ENCODE results near the gene ASCL5. TPM values are rescaled to one million over a fixed set of nuclear protein-coding genes. Genes with fewer than 3 reads are reported as not detected.

ASCL5 gene
- total RNA-seq, 4 donors from 2014 or later = not detected

DNA sequence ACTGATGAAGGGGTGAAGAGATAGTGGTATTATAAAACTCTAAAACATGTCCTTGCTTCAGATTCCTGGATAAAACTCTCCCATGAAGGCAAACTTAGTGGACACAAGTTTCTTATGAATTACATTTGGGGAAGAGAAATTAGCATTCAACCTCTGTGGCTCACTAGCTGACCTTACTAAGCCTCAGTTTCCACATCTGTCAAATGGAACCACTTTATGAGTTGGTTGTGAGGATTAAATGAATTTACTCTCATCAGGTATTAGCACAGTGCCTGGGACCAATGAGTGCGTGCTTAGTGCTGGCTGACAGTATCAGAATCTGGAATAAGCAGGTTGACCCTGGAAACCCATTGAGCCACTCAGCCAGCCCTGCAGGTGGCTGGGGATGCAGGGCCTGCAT lies 17.3 kb downstream of the ASCL5 start:
- H3K27me3 ChIP-seq = peaks cover 5% of the 10 kb centered on the region
- H3K9me3 ChIP-seq = no peaks in the 10 kb centered on the region
- 100% methylated on average over 1 of the region's 1 CpG; no CpG with 5 or more reads in 1 of the 2 donors for WGBS, 2 donors (ENCODE audit: low coverage in 1 of 2)
- H3K4me3 ChIP-seq = no peak overlapping the region
- no peaks in the 10 kb centered on the region for H3K36me3 ChIP-seq
- ATAC-seq = no peak
- no peak for TF ChIP-seq EP300 (IDR thresholded peaks at IDR 0.05)
- TF ChIP-seq POLR2A (IDR thresholded peaks at IDR 0.05) = no peak
- TF ChIP-seq, protein P1, sequence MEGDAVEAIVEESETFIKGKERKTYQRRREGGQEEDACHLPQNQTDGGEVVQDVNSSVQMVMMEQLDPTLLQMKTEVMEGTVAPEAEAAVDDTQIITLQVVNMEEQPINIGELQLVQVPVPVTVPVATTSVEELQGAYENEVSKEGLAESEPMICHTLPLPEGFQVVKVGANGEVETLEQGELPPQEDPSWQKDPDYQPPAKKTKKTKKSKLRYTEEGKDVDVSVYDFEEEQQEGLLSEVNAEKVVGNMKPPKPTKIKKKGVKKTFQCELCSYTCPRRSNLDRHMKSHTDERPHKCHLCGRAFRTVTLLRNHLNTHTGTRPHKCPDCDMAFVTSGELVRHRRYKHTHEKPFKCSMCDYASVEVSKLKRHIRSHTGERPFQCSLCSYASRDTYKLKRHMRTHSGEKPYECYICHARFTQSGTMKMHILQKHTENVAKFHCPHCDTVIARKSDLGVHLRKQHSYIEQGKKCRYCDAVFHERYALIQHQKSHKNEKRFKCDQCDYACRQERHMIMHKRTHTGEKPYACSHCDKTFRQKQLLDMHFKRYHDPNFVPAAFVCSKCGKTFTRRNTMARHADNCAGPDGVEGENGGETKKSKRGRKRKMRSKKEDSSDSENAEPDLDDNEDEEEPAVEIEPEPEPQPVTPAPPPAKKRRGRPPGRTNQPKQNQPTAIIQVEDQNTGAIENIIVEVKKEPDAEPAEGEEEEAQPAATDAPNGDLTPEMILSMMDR (IDR thresholded peaks at IDR 0.05) = no peak
- no peak for TF ChIP-seq POLR2AphosphoS5 (IDR thresholded peaks at IDR 0.05)
- H3K27ac ChIP-seq = no peak overlapping the region
- H3K4me1 ChIP-seq = peaks cover 0 to 9% (median 0%) of the 10 kb centered on the region in 3 donors

DNA sequence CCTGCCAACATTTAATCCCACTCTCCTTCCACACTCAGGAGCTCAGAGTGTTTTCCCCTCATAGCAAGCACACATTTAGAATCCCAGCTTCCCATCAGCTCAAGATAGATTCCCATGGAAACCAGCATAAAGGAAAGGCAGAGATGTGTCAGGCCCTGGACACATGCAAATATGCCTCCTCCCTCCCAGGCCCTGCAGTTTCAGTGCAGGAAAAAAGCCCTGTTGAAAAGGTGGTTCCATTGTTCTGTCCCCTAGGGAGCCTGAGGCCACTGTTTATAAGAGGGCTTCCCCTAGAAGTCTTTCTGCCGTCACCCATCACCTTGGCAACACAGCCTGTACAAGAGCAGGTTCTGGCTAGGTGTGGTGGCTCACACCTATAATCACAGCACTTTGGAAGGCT lies 18.4 kb downstream of the ASCL5 start:
- ATAC-seq = no peak
- 67% methylated on average over 1 of the region's 1 CpG; no CpG with 5 or more reads in 1 of the 2 donors for WGBS, 2 donors (ENCODE audit: low coverage in 1 of 2)
- Histone ChIP-seq H3K36me3 (no peaks in the 10 kb centered on the region), H3K27me3 (peaks cover 5% of the 10 kb centered on the region), H3K27ac (no peak overlapping the region), H3K4me1 (peaks cover 0 to under 1% (median 0%) of the 10 kb centered on the region in 3 donors), H3K9me3 (no peaks in the 10 kb centered on the region), H3K4me3 (no peak overlapping the region)
- TF ChIP-seq POLR2A (IDR thresholded peaks at IDR 0.05) = no peak

- TF ChIP-seq POLR2A (IDR thresholded peaks at IDR 0.05) (no peak), EP300 (IDR thresholded peaks at IDR 0.05) (no peak)
- TF ChIP-seq, protein P1 (IDR thresholded peaks at IDR 0.05) = no peak
- no peak overlapping the region for H3K27ac ChIP-seq
- H3K4me3 ChIP-seq = no peak overlapping the region
- no peaks in the 10 kb centered on the region for H3K27me3 ChIP-seq
- no peaks in the 10 kb centered on the region for H3K9me3 ChIP-seq
- no CpG with 5 or more reads among the region's 5 CpGs for WGBS, 2 donors (ENCODE audit: low coverage in 1 of 2)
- no peak for ATAC-seq
- no peaks in the 10 kb centered on the region for H3K4me1 ChIP-seq
- H3K36me3 ChIP-seq = no peaks in the 10 kb centered on the region
These were observed 21.3 kb downstream of the ASCL5 start for GRCh38 chr1:201105688-201106087.

DNA sequence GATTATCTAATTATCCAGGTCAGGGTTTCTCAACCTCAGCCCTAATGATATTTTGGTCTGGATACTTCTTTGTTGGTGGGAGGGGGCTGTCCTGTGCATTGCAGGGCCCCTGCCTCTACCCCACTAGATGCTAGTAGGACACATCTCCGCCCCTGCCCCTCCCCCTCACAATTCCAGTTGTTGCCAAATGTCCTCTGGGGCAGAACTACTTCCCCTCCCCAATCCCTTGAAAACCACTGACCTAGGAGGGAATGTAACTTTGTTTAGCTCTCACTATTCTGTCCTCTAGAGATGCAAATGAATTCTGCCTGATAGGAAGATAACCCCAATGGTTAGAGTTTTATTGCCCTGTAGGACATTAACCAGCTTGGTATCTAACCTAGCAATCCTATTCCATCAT lies 22.8 kb downstream of the ASCL5 start:
- Histone ChIP-seq H3K4me1 (no peaks in the 10 kb centered on the region), H3K27ac (no peak overlapping the region), H3K9me3 (no peaks in the 10 kb centered on the region), H3K4me3 (no peak overlapping the region), H3K36me3 (no peaks in the 10 kb centered on the region), H3K27me3 (peaks cover 2% of the 10 kb centered on the region)
- WGBS, 2 donors (ENCODE audit: low coverage in 1 of 2) = 86% methylated on average over 1 of the region's 1 CpG; no CpG with 5 or more reads in 1 of the 2 donors
- no peak for TF ChIP-seq POLR2AphosphoS5 (IDR thresholded peaks at IDR 0.05)
- no peak for TF ChIP-seq POLR2A (IDR thresholded peaks at IDR 0.05)
- TF ChIP-seq EP300 (IDR thresholded peaks at IDR 0.05) = no peak
- TF ChIP-seq, protein P1 (IDR thresholded peaks at IDR 0.05) = no peak
- no peak for ATAC-seq

DNA sequence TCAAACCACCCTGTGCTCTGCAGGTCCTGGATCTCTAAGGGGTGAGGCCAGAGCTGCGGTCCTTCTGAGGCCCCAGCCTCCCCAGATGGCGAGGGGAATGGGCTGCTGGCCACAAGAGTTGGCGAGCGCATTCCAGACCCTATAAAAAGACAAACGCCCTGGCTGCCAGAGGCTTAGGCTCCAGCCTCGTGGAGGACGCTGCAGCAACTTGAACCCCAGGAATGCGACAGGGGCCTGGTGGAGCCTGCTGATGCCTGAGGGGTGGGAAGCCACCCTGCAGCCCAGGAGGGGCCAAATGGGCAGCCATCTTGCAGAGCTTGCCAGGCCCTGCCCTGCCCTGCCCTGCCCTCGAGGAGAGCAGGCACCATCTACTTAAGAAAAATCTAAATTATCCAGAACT lies 23.3 kb downstream of the ASCL5 start:
- Histone ChIP-seq H3K9me3 (no peaks in the 10 kb centered on the region), H3K27me3 (peaks cover 7% of the 10 kb centered on the region), H3K4me1 (no peaks in the 10 kb centered on the region), H3K36me3 (no peaks in the 10 kb centered on the region), H3K27ac (no peak overlapping the region), H3K4me3 (no peak overlapping the region)
- no peak for ATAC-seq
- WGBS, 2 donors (ENCODE audit: low coverage in 1 of 2) = 75 to 83% methylated on average over 2 to 4 of the region's 9 CpGs
- TF ChIP-seq, protein P1 (IDR thresholded peaks at IDR 0.05) = no peak
- no peak for TF ChIP-seq POLR2AphosphoS5 (IDR thresholded peaks at IDR 0.05)
